ENCODE results near the gene CFAP45.

The CFAP45 gene

DNA sequence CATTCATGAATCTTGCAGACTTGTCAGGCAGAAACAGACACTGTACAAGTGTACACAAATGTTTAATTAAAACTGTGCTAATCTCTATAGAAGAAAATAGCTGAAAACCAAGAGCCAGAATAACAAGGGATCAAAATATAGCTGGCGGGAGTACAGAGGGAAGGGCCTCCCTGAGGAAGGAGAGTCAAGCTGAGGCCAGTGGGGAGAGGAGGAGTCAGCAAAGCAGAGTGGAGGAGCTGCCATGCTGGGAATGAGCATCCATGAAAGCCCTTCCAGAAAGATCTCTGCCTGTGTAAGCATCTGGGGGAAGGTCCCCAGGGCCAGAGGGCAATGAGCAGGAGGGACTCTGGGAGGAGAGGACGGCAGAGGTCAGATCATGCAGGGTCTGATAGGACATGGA is 58.2 kb downstream of the CFAP45 start:
- no peak for DNase-seq (ENCODE audit: low read depth)
- H3K4me3 ChIP-seq (ENCODE audit: low read depth, low read length): no peak overlapping the region
- TF ChIP-seq, protein P1, sequence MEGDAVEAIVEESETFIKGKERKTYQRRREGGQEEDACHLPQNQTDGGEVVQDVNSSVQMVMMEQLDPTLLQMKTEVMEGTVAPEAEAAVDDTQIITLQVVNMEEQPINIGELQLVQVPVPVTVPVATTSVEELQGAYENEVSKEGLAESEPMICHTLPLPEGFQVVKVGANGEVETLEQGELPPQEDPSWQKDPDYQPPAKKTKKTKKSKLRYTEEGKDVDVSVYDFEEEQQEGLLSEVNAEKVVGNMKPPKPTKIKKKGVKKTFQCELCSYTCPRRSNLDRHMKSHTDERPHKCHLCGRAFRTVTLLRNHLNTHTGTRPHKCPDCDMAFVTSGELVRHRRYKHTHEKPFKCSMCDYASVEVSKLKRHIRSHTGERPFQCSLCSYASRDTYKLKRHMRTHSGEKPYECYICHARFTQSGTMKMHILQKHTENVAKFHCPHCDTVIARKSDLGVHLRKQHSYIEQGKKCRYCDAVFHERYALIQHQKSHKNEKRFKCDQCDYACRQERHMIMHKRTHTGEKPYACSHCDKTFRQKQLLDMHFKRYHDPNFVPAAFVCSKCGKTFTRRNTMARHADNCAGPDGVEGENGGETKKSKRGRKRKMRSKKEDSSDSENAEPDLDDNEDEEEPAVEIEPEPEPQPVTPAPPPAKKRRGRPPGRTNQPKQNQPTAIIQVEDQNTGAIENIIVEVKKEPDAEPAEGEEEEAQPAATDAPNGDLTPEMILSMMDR (IDR thresholded peaks at IDR 0.05; ENCODE audit: insufficient read depth, low read depth, low read length, missing control alignments): no peak

DNA sequence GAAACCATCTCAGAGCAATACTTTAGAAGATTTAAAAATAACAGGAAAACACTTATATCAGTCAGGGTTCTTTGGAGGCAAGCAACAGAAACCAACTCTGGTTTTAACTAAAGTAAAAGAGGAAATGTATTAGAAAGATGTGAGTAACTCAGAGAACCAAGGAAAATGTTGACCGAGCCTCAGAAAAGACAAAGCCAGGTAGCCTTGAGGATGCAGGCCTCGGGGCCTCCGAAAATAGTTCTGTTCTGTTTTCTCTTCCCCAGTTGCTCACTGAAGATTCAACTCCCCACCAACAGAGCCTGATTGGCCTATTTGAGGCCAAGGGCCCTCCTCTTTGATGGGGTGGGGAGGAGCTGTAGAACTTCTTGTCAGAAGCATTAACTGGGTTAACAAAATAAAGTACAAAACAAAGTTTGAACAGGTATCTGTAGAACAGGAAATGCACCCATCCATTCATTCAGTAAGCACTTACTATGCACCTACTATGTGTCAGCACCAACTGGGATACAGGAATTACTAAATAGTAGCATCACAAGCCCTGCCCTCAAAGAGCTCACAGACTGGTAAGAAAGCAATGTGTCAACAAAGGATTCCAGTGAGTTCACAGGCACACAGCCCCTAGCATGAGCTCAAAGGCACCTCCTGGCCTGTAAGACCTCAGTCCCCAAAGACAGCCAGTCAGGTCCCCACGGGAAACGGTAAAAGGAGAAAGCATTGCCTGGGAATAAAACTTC is 60.7 kb downstream of the CFAP45 start:
- DNase-seq (ENCODE audit: low read depth): peak; percentile 72
- H3K4me3 ChIP-seq (ENCODE audit: low read depth, low read length): no peak overlapping the region
- TF ChIP-seq, protein P1 (IDR thresholded peaks at IDR 0.05; ENCODE audit: insufficient read depth, low read depth, low read length, missing control alignments): no peak

GRCh38 chr1:159838715-159839114 is 61.2 kb downstream of the CFAP45 start:
- peak; percentile 59 for DNase-seq (ENCODE audit: low read depth)
- no peak overlapping the region for H3K4me3 ChIP-seq (ENCODE audit: low read depth, low read length)
- TF ChIP-seq, protein P1 (IDR thresholded peaks at IDR 0.05; ENCODE audit: insufficient read depth, low read depth, low read length, missing control alignments): no peak

GRCh38 chr1:159835862-159836525 is 64.0 kb downstream of the CFAP45 start:
- DNase-seq (ENCODE audit: low read depth): no peak
- TF ChIP-seq, protein P1 (IDR thresholded peaks at IDR 0.05; ENCODE audit: insufficient read depth, low read depth, low read length, missing control alignments): no peak
- no peak overlapping the region for H3K4me3 ChIP-seq (ENCODE audit: low read depth, low read length)

GRCh38 chr1:159835356-159835755 is 64.6 kb downstream of the CFAP45 start:
- TF ChIP-seq, protein P1 (IDR thresholded peaks at IDR 0.05; ENCODE audit: insufficient read depth, low read depth, low read length, missing control alignments): no peak
- no peak overlapping the region for H3K4me3 ChIP-seq (ENCODE audit: low read depth, low read length)
- no peak for DNase-seq (ENCODE audit: low read depth)

DNA sequence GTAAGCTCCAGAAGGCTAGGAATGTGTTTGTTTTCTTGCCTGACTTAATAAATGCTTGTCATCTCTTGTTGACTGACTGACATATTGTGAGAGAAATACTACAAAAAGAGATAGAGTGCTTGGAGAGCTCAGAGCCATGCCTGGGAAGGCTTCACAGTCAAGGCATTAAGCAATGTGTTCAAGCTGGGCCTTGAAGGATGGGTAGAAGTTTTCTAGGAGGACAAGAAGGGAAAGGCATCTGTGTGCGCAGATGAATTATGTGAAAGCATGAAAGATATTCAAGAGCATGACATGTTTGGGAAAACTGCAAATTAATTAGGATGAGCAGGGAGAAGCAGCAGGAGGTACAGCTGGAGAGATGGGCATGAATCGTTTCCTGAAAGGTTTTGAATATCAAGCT is 67.7 kb downstream of the CFAP45 start:
- H3K4me3 ChIP-seq (ENCODE audit: low read depth, low read length): no peak overlapping the region
- TF ChIP-seq, protein P1 (IDR thresholded peaks at IDR 0.05; ENCODE audit: insufficient read depth, low read depth, low read length, missing control alignments): no peak
- DNase-seq (ENCODE audit: low read depth): no peak

Data from GM12865 (cell line).